SK-N-SH treated with all-trans-retinoic acid at 6 μM for 48 hours (cell line): ENCODE data around the gene SELENOM.

ENCODE experiments used
- ATAC-seq: fragments of 200-7000 bp; cut with Tn5 transposase; 3 replicates; pipeline ENCODE4 v1.9.1; 2020; ENCODE audit warnings: mild to moderate bottlenecking, moderate library complexity
- ARNTL ChIP-seq: fragments of 450-650 bp; formaldehyde crosslinking; IDR thresholded peaks from 2 replicates; pipeline ENCODE4 v1.5.0; 2020; ENCODE audit warnings: low read depth, mild to moderate bottlenecking, moderate library complexity, borderline replicate concordance
- ESRRG ChIP-seq: fragments of 250-450 bp; sonication (Bioruptor Pico); IDR thresholded peaks from 2 replicates; pipeline ENCODE4 v1.6.1; 2021; ENCODE audit warnings: mild to moderate bottlenecking
- GLIS3 ChIP-seq: fragments of 250-450 bp; sonication (Bioruptor Pico); IDR thresholded peaks from 2 replicates; pipeline ENCODE4 v1.5.0; 2020; ENCODE audit warnings: mild to moderate bottlenecking, moderate library complexity
- ISL1 ChIP-seq: fragments of 250-450 bp; sonication (Bioruptor Pico); IDR thresholded peaks from 2 replicates; pipeline ENCODE4 v2.1.2; 2022; ENCODE audit warnings: mild to moderate bottlenecking, moderate library complexity
- OSR1 ChIP-seq: fragments of 250-450 bp; sonication (Bioruptor Pico); IDR thresholded peaks from 2 replicates; pipeline ENCODE4 v1.8.0; 2022; ENCODE audit warnings: moderate library complexity, mild to moderate bottlenecking, inconsistent platforms
- PPARA ChIP-seq: fragments of 250-450 bp; sonication (Bioruptor Pico); IDR thresholded peaks from 2 replicates; pipeline ENCODE4 v1.5.0; 2020; ENCODE audit warnings: mild to moderate bottlenecking, borderline replicate concordance
- TCF4 ChIP-seq: fragments of 250-450 bp; sonication (Bioruptor Pico); IDR thresholded peaks from 2 replicates; pipeline ENCODE4 v1.8.0; 2021; ENCODE audit warnings: mild to moderate bottlenecking, moderate library complexity, borderline replicate concordance
- TOX ChIP-seq: fragments of 250-450 bp; sonication (Bioruptor Pico); IDR thresholded peaks from 2 replicates; pipeline ENCODE4 v1.8.0; 2021; ENCODE audit warnings: mild to moderate bottlenecking, moderate library complexity, borderline replicate concordance
- ZFP3 ChIP-seq: fragments of 250-450 bp; sonication (Bioruptor Pico); IDR thresholded peaks from 2 replicates; pipeline ENCODE4 v1.5.0; 2020; ENCODE audit warnings: mild to moderate bottlenecking, moderate library complexity
- ZFP30 ChIP-seq: fragments of 450-650 bp; formaldehyde crosslinking; IDR thresholded peaks from 2 replicates; pipeline ENCODE4 v1.5.0; 2022; ENCODE audit warnings: mild to moderate bottlenecking, moderate library complexity
- ZNF70 ChIP-seq: fragments of 450-650 bp; formaldehyde crosslinking; IDR thresholded peaks from 2 replicates; pipeline ENCODE4 v1.5.0; 2020; ENCODE audit warnings: mild to moderate bottlenecking, moderate library complexity
- ZNF8 ChIP-seq: fragments of 450-650 bp; formaldehyde crosslinking; IDR thresholded peaks from 2 replicates; pipeline ENCODE4 v1.5.0; 2020; ENCODE audit warnings: mild to moderate bottlenecking, moderate library complexity
- TF ChIP-seq, protein P1 (sequence below): fragments of 250-450 bp; sonication (Bioruptor Pico); IDR thresholded peaks from 2 replicates; pipeline ENCODE4 v1.8.0; 2021; ENCODE audit warnings: low read depth, mild to moderate bottlenecking, moderate library complexity, borderline replicate concordance
- TF ChIP-seq, protein P2 (sequence below): fragments of 250-450 bp; sonication (Bioruptor Pico); IDR thresholded peaks from 2 replicates; pipeline ENCODE4 v1.8.0; 2020; ENCODE audit warnings: mild to moderate bottlenecking, moderate library complexity, borderline replicate concordance
- TF ChIP-seq, protein P3 (sequence below): fragments of 250-450 bp; sonication (Bioruptor Pico); IDR thresholded peaks from 2 replicates; pipeline ENCODE4 v1.5.0; 2020; ENCODE audit warnings: mild to moderate bottlenecking, moderate library complexity
- TF ChIP-seq, protein P4 (sequence below): fragments of 250-450 bp; sonication (Bioruptor Pico); IDR thresholded peaks from 2 replicates; pipeline ENCODE4 v1.5.1; 2021; ENCODE audit warnings: mild to moderate bottlenecking, moderate library complexity
- TF ChIP-seq, protein P5 (sequence below): fragments of 250-450 bp; sonication (Bioruptor Pico); IDR thresholded peaks from 2 replicates; pipeline ENCODE4 v1.5.1; 2020; ENCODE audit warnings: low read depth, mild to moderate bottlenecking, moderate library complexity

Gene SELENOM

DNA sequence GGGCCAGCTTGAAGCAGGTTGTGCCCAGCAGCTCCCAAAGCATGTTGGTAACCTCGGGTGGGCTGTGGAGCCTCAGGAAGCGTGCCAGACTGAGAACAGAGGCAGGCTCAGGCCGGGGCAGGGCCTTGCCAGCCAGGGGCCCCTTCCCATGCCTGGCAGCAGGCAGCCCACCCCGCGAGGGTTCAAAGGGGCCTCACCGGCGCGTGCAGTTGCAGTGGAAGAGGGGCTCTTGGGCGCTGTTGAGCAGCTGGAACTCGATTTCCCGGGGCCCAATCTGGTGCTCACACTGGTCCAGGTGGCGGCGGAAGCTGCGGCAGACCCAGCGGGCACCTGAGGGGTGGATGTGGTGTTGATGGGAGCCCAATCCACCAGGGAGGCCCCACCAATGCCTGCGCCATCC, 29.3 kb upstream of the SELENOM start:
- ATAC-seq: no peak

DNA sequence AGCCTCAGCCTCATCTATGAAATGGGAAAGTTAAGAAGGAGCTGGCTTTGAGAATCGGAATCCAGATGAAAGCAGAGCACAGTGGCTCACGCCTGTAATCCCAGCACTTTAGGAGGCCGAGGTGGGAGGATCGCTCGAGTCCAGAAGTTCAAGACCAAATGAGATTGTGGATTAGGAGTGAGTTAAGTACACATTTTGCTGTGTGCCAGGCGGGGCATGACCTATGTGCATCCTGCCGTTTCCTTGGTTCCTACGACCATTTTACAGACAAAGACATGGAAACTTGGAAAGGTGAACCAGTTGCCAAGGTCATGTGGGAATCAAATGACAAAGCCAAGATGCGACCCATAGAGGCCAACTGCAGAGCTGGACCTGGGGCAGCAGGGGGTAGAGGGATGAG, 28.8 kb upstream of the SELENOM start:
- ATAC-seq: no peak
- no peak for TF ChIP-seq ESRRG
- no peak for TF ChIP-seq ZFP3 (CRISPR knock-in tag)
- TF ChIP-seq, protein P1, sequence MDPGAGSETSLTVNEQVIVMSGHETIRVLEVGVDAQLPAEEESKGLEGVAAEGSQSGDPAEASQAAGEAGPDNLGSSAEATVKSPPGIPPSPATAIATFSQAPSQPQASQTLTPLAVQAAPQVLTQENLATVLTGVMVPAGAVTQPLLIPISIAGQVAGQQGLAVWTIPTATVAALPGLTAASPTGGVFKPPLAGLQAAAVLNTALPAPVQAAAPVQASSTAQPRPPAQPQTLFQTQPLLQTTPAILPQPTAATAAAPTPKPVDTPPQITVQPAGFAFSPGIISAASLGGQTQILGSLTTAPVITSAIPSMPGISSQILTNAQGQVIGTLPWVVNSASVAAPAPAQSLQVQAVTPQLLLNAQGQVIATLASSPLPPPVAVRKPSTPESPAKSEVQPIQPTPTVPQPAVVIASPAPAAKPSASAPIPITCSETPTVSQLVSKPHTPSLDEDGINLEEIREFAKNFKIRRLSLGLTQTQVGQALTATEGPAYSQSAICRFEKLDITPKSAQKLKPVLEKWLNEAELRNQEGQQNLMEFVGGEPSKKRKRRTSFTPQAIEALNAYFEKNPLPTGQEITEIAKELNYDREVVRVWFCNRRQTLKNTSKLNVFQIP (CRISPR knock-in tag): no peak
- no peak for TF ChIP-seq ZFP30
- no peak for TF ChIP-seq GLIS3 (CRISPR knock-in tag)
- TF ChIP-seq, protein P2, sequence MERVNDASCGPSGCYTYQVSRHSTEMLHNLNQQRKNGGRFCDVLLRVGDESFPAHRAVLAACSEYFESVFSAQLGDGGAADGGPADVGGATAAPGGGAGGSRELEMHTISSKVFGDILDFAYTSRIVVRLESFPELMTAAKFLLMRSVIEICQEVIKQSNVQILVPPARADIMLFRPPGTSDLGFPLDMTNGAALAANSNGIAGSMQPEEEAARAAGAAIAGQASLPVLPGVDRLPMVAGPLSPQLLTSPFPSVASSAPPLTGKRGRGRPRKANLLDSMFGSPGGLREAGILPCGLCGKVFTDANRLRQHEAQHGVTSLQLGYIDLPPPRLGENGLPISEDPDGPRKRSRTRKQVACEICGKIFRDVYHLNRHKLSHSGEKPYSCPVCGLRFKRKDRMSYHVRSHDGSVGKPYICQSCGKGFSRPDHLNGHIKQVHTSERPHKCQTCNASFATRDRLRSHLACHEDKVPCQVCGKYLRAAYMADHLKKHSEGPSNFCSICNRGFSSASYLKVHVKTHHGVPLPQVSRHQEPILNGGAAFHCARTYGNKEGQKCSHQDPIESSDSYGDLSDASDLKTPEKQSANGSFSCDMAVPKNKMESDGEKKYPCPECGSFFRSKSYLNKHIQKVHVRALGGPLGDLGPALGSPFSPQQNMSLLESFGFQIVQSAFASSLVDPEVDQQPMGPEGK (CRISPR knock-in tag): no peak
- no peak for TF ChIP-seq TCF4 (CRISPR knock-in tag)
- TF ChIP-seq, protein P3, sequence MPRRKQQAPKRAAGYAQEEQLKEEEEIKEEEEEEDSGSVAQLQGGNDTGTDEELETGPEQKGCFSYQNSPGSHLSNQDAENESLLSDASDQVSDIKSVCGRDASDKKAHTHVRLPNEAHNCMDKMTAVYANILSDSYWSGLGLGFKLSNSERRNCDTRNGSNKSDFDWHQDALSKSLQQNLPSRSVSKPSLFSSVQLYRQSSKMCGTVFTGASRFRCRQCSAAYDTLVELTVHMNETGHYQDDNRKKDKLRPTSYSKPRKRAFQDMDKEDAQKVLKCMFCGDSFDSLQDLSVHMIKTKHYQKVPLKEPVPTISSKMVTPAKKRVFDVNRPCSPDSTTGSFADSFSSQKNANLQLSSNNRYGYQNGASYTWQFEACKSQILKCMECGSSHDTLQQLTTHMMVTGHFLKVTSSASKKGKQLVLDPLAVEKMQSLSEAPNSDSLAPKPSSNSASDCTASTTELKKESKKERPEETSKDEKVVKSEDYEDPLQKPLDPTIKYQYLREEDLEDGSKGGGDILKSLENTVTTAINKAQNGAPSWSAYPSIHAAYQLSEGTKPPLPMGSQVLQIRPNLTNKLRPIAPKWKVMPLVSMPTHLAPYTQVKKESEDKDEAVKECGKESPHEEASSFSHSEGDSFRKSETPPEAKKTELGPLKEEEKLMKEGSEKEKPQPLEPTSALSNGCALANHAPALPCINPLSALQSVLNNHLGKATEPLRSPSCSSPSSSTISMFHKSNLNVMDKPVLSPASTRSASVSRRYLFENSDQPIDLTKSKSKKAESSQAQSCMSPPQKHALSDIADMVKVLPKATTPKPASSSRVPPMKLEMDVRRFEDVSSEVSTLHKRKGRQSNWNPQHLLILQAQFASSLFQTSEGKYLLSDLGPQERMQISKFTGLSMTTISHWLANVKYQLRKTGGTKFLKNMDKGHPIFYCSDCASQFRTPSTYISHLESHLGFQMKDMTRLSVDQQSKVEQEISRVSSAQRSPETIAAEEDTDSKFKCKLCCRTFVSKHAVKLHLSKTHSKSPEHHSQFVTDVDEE: no peak
- no peak for TF ChIP-seq ISL1 (CRISPR knock-in tag)
- TF ChIP-seq ARNTL (CRISPR knock-in tag): no peak
- no peak for TF ChIP-seq TOX (CRISPR knock-in tag)
- TF ChIP-seq ZNF8 (CRISPR knock-in tag): no peak
- TF ChIP-seq OSR1 (CRISPR knock-in tag): no peak

More for the DNA sequence above, 29.3 kb upstream of the SELENOM start:
- TF ChIP-seq ZNF70 (CRISPR knock-in tag) (no peak), ARNTL (CRISPR knock-in tag) (no peak), OSR1 (CRISPR knock-in tag) (no peak)
- TF ChIP-seq, protein P1 (CRISPR knock-in tag): no peak
- TF ChIP-seq, protein P4, sequence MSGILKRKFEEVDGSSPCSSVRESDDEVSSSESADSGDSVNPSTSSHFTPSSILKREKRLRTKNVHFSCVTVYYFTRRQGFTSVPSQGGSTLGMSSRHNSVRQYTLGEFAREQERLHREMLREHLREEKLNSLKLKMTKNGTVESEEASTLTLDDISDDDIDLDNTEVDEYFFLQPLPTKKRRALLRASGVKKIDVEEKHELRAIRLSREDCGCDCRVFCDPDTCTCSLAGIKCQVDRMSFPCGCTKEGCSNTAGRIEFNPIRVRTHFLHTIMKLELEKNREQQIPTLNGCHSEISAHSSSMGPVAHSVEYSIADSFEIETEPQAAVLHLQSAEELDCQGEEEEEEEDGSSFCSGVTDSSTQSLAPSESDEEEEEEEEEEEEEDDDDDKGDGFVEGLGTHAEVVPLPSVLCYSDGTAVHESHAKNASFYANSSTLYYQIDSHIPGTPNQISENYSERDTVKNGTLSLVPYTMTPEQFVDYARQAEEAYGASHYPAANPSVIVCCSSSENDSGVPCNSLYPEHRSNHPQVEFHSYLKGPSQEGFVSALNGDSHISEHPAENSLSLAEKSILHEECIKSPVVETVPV (CRISPR knock-in tag): no peak
- TF ChIP-seq, protein P3: no peak

DNA sequence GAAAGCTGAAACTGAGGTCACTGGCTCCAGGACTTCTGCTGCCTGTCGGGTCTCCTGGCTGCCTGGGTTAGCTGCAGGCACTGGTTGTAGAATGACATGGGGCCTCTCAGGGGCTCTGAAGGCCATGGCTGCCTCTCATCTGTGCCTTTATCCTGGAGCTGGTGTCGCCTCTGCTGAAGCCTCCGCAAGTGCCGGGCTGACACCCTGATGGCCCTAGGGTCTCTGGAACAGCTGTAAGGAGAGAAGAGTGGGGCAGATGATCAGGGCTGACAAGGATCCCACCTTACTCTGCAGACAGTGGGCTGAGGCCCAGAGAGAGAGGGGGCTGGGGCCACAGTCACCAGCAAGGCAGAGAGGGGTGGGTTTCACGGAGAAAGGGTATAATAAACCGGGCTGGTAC, 28.3 kb upstream of the SELENOM start:
- no peak for ATAC-seq
- no peak for TF ChIP-seq ISL1 (CRISPR knock-in tag)
- no peak for TF ChIP-seq ESRRG
- TF ChIP-seq, protein P5, sequence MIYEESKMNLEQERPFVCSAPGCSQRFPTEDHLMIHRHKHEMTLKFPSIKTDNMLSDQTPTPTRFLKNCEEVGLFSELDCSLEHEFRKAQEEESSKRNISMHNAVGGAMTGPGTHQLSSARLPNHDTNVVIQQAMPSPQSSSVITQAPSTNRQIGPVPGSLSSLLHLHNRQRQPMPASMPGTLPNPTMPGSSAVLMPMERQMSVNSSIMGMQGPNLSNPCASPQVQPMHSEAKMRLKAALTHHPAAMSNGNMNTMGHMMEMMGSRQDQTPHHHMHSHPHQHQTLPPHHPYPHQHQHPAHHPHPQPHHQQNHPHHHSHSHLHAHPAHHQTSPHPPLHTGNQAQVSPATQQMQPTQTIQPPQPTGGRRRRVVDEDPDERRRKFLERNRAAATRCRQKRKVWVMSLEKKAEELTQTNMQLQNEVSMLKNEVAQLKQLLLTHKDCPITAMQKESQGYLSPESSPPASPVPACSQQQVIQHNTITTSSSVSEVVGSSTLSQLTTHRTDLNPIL (CRISPR knock-in tag): no peak
- no peak for TF ChIP-seq ARNTL (CRISPR knock-in tag)
- no peak for TF ChIP-seq ZFP3 (CRISPR knock-in tag)
- TF ChIP-seq TOX (CRISPR knock-in tag): no peak
- no peak for TF ChIP-seq PPARA (CRISPR knock-in tag)
- TF ChIP-seq ZNF8 (CRISPR knock-in tag): no peak
- TF ChIP-seq ZFP30: no peak
- TF ChIP-seq TCF4 (CRISPR knock-in tag): no peak
- TF ChIP-seq, protein P3: no peak
